SK-N-SH (cell line): ENCODE measurements around the gene ZHX3. TPM values are rescaled to one million over a fixed set of nuclear protein-coding genes. Genes with fewer than 3 reads are reported as not detected.

ENCODE experiments used
- CTCF ChIA-PET: fragments of 300-600, 350-600 bp; formaldehyde crosslinking; extraction: SDS; loops from one replicate; lab custom pipeline; 2021; lab: Yijun Ruan, JAX
- POLR2A ChIA-PET: fragments of 350-600 bp; sonication (Branson Sonifier 250); formaldehyde crosslinking; extraction: SDS; loops from one replicate; lab custom pipeline; 2020; ENCODE audit warnings: antibody characterized with exemption, inconsistent platforms; lab: Yijun Ruan, JAX
- DNase-seq: peaks from one replicate; pipeline ENCODE4 v3.0.0; 2012
- H2AFZ ChIP-seq: fragments of 200-600 bp; sonication (generic); 2 replicates; pipeline ENCODE4 v1.8.1; 2016; ENCODE audit warnings: antibody characterized with exemption, mild to moderate bottlenecking, low read depth
- H3F3A ChIP-seq: fragments of 200-600 bp; sonication (generic); replicated peaks from 2 replicates; pipeline ENCODE3; 2016; ENCODE audit warnings: antibody characterized with exemption, mild to moderate bottlenecking; ENCODE audit not compliant: insufficient read depth
- H3K27ac ChIP-seq, 2 experiments: fragments of 200-500 bp in 1 of 2; fragments of 200-600 bp in 1 of 2; sonication (Bioruptor generic) in 1 of 2; sonication (generic), shearing (Covaris generic) in 1 of 2; 2 replicates each; pipeline versions ENCODE4 v1.5.1 to v1.6.1; 2014 to 2016; ENCODE audit warnings: low read depth in 2 of 2, inconsistent platforms in 1 of 2, low read length in 1 of 2, mild to moderate bottlenecking in 1 of 2, mixed read lengths in 1 of 2
- H3K27me3 ChIP-seq: fragments of 200-600 bp; sonication (generic), shearing (Covaris generic); 2 replicates; pipeline ENCODE4 v1.6.1; 2016; ENCODE audit warnings: mixed run types; ENCODE audit not compliant: insufficient read depth
- H3K36me3 ChIP-seq, 2 experiments: fragments of 200-500 bp in 1 of 2; fragments of 200-600 bp in 1 of 2; sonication (Bioruptor generic) in 1 of 2; sonication (generic) in 1 of 2; replicated peaks in 1 of 2; 2 replicates each; pipeline versions ENCODE3 to v1.5.1; 2014 to 2016; ENCODE audit warnings: low read length in 1 of 2, mild to moderate bottlenecking in 1 of 2; ENCODE audit not compliant: insufficient read depth in 2 of 2, control insufficient read depth in 1 of 2
- H3K4me1 ChIP-seq, 2 experiments: fragments of 200-500 bp in 1 of 2; fragments of 200-600 bp in 1 of 2; sonication (Bioruptor generic) in 1 of 2; sonication (generic), shearing (Covaris generic) in 1 of 2; 2 replicates each; pipeline versions ENCODE4 v1.5.1 to v1.6.1; 2014 to 2016; ENCODE audit warnings: low read depth in 1 of 2, low read length in 1 of 2, mixed run types in 1 of 2; ENCODE audit not compliant: insufficient read depth in 2 of 2, control insufficient read depth in 1 of 2
- H3K4me2 ChIP-seq: fragments of 200-600 bp; sonication (generic), shearing (Covaris generic); 2 replicates; pipeline ENCODE4 v1.6.1; 2017; ENCODE audit warnings: mixed run types
- H3K4me3 ChIP-seq, 2 experiments: fragments of 200-500 bp in 1 of 2; fragments of 200-600 bp in 1 of 2; sonication (Bioruptor generic) in 1 of 2; sonication (generic), shearing (Covaris generic) in 1 of 2; 2 replicates each; pipeline versions ENCODE4 v1.5.1 to v1.8.1; 2014 to 2016; ENCODE audit warnings: low read depth in 2 of 2, inconsistent platforms in 1 of 2, low read length in 1 of 2, mild to moderate bottlenecking in 1 of 2, mixed read lengths in 1 of 2, moderate library complexity in 1 of 2
- H3K79me2 ChIP-seq: fragments of 200-600 bp; sonication (generic); 2 replicates; pipeline ENCODE4 v1.8.1; 2017; ENCODE audit warnings: mild to moderate bottlenecking; ENCODE audit not compliant: insufficient read depth
- H3K9ac ChIP-seq: fragments of 200-600 bp; sonication (generic); 2 replicates; pipeline ENCODE4 v1.6.1; 2017; ENCODE audit warnings: mixed run types
- H3K9me2 ChIP-seq: fragments of 200-600 bp; sonication (generic); 2 replicates; pipeline ENCODE4 v1.6.1; 2017; ENCODE audit warnings: mixed run types
- H3K9me3 ChIP-seq: fragments of 200-600 bp; sonication (generic); 2 replicates; pipeline ENCODE4 v1.6.1; 2017; ENCODE audit warnings: mixed run types, mild to moderate bottlenecking, moderate library complexity
- H4K20me1 ChIP-seq: fragments of 200-600 bp; sonication (generic); 2 replicates; pipeline ENCODE4 v1.6.1; 2017; ENCODE audit warnings: mild to moderate bottlenecking, mixed run types; ENCODE audit not compliant: insufficient read depth
- ELF1 ChIP-seq: IDR thresholded peaks from 2 replicates; pipeline ENCODE4 v1.4.0; 2012
- EP300 ChIP-seq, 2 experiments: IDR thresholded peaks; 2 replicates each; pipeline versions ENCODE4 v1.4.0 to v1.6.1; 2012; ENCODE audit warnings: borderline replicate concordance in 1 of 2, low read depth in 1 of 2, low read length in 1 of 2
- FOXJ3 ChIP-seq: sonication (generic); formaldehyde crosslinking; IDR thresholded peaks from 2 replicates; pipeline ENCODE4 v1.5.1; 2020; ENCODE audit warnings: mild to moderate bottlenecking, missing genetic modification reagents
- FOXM1 ChIP-seq: IDR thresholded peaks from 2 replicates; pipeline ENCODE4 v1.4.0; 2012; ENCODE audit warnings: low read depth, mild to moderate bottlenecking
- GABPA ChIP-seq: IDR thresholded peaks from 2 replicates; pipeline ENCODE4 v1.4.0; 2012; ENCODE audit warnings: low read depth, mild to moderate bottlenecking
- GATA2 ChIP-seq: sonication (generic); formaldehyde crosslinking; IDR thresholded peaks from 2 replicates; pipeline ENCODE4 v1.5.0; 2020; ENCODE audit warnings: mild to moderate bottlenecking, missing genetic modification reagents
- JUND ChIP-seq: IDR thresholded peaks from 2 replicates; pipeline ENCODE4 v1.4.0; 2012
- MXI1 ChIP-seq: IDR thresholded peaks from 2 replicates; pipeline ENCODE4 v1.6.1; 2012; ENCODE audit warnings: mild to moderate bottlenecking, low read depth, low read length, improper control_type of control experiment
- RCOR1 ChIP-seq: fragments of 150-350 bp; IDR thresholded peaks from 2 replicates; pipeline ENCODE4 v1.6.1; 2017; ENCODE audit warnings: antibody characterized with exemption, low read length
- RXRA ChIP-seq: IDR thresholded peaks from 2 replicates; pipeline ENCODE4 v1.4.0; 2012; ENCODE audit warnings: low read depth, mild to moderate bottlenecking, borderline replicate concordance
- SMC3 ChIP-seq: IDR thresholded peaks from 2 replicates; pipeline ENCODE4 v1.6.1; 2012; ENCODE audit warnings: low read depth, low read length, improper control_type of control experiment
- TAF1 ChIP-seq: IDR thresholded peaks from 2 replicates; pipeline ENCODE4 v1.6.1; 2012; ENCODE audit warnings: low read depth, mild to moderate bottlenecking, low read length, moderate library complexity, borderline replicate concordance
- WGBS: methylation state at CpG from one replicate; pipeline ENCODE4 v1.1.6; 2017; ENCODE audit warnings: low lambda C conversion rate; 5-methylcytosine and 5-hydroxymethylcytosine counted together
- polyA plus RNA-seq, 3 experiments: library from polyadenylated mRNA; depleted of rRNA; stranded (reverse); fragments of >200 nt; gene quantifications; 2 replicates each; pipeline ENCODE4 v1.2.3, GENCODE V29; 2012
- TF ChIP-seq, protein P1 (sequence below): fragments of 150-350 bp; IDR thresholded peaks from 2 replicates; pipeline ENCODE4 v1.6.1; 2016; ENCODE audit warnings: mild to moderate bottlenecking, low read depth, low read length
- TF ChIP-seq, protein P2 (sequence below): IDR thresholded peaks from 2 replicates; pipeline ENCODE4 v1.4.0; 2012; ENCODE audit warnings: low read depth, borderline replicate concordance
- TF ChIP-seq, protein P3 (sequence below): fragments of 200-600 bp; sonication (generic); IDR thresholded peaks from 2 replicates; pipeline ENCODE4 v1.6.1; 2017; ENCODE audit warnings: antibody characterized with exemption, mild to moderate bottlenecking, moderate library complexity
- TF ChIP-seq, protein P4 (sequence below): IDR thresholded peaks from 2 replicates; pipeline ENCODE4 v1.4.0; 2012; ENCODE audit warnings: low read depth
- TF ChIP-seq, protein P5 (sequence below): IDR thresholded peaks from 2 replicates; pipeline ENCODE4; 2012

ZHX3 gene
- polyA plus RNA-seq, 1 of the 3 experiments (the other 2 are of a cell fraction) = 6.0 TPM

DNA sequence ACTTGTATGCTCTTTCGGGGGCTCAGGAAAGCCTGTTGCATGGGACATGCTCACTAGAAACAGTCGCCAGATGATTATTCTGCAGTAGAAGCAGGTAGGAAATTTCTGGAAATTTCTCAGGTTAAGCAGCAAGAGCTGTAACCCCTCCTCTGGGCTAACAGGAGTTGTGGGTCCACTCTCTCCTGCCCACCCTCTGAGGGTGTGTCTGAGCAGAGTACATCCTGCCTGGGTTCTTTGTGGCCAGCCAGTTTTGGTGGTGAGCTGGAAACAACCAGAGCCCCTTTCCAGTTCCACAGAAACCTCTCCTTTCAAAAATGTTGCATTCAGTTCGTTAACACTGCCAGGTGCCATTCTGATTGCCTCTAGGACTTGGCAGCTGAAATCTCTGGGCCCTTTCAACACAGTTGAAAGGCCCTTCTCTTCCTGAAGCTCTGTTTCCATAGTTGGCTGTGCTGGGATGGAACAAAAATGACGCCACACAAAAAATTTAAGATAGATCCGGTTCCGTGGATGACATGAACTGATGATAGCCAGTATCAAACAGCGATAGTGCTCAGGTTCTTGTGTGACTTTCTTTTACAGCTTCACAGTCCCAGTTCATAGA lies 141.7 kb downstream of the ZHX3 start:
- POLR2A ChIA-PET = no interaction called here
- H3K9ac ChIP-seq = no peak overlapping the region
- peaks cover 8 to 21% of the 10 kb centered on the region in 2 experiments for H3K4me1 ChIP-seq
- H3K4me3 ChIP-seq = no peak overlapping the region
- no peaks in the 10 kb centered on the region for H3K9me2 ChIP-seq
- H2AFZ ChIP-seq = no peak overlapping the region
- H3K36me3 ChIP-seq = peaks cover 28 to 62% of the 10 kb centered on the region in 2 experiments
- no peak for TF ChIP-seq RXRA
- TF ChIP-seq FOXJ3 (CRISPR knock-in tag) = no peak
- no peak for TF ChIP-seq EP300 (IDR thresholded peaks at IDR 0.05; ENCODE audit: borderline replicate concordance in 1 of 2, low read depth in 1 of 2, low read length in 1 of 2)
- no peak for TF ChIP-seq FOXM1
- TF ChIP-seq, protein P1, sequence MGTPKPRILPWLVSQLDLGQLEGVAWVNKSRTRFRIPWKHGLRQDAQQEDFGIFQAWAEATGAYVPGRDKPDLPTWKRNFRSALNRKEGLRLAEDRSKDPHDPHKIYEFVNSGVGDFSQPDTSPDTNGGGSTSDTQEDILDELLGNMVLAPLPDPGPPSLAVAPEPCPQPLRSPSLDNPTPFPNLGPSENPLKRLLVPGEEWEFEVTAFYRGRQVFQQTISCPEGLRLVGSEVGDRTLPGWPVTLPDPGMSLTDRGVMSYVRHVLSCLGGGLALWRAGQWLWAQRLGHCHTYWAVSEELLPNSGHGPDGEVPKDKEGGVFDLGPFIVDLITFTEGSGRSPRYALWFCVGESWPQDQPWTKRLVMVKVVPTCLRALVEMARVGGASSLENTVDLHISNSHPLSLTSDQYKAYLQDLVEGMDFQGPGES = no peak
- no peak for TF ChIP-seq TAF1
- no peak for TF ChIP-seq ELF1
- TF ChIP-seq, protein P2, sequence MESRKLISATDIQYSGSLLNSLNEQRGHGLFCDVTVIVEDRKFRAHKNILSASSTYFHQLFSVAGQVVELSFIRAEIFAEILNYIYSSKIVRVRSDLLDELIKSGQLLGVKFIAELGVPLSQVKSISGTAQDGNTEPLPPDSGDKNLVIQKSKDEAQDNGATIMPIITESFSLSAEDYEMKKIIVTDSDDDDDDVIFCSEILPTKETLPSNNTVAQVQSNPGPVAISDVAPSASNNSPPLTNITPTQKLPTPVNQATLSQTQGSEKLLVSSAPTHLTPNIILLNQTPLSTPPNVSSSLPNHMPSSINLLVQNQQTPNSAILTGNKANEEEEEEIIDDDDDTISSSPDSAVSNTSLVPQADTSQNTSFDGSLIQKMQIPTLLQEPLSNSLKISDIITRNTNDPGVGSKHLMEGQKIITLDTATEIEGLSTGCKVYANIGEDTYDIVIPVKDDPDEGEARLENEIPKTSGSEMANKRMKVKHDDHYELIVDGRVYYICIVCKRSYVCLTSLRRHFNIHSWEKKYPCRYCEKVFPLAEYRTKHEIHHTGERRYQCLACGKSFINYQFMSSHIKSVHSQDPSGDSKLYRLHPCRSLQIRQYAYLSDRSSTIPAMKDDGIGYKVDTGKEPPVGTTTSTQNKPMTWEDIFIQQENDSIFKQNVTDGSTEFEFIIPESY = no peak
- TF ChIP-seq, protein P3, sequence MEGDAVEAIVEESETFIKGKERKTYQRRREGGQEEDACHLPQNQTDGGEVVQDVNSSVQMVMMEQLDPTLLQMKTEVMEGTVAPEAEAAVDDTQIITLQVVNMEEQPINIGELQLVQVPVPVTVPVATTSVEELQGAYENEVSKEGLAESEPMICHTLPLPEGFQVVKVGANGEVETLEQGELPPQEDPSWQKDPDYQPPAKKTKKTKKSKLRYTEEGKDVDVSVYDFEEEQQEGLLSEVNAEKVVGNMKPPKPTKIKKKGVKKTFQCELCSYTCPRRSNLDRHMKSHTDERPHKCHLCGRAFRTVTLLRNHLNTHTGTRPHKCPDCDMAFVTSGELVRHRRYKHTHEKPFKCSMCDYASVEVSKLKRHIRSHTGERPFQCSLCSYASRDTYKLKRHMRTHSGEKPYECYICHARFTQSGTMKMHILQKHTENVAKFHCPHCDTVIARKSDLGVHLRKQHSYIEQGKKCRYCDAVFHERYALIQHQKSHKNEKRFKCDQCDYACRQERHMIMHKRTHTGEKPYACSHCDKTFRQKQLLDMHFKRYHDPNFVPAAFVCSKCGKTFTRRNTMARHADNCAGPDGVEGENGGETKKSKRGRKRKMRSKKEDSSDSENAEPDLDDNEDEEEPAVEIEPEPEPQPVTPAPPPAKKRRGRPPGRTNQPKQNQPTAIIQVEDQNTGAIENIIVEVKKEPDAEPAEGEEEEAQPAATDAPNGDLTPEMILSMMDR = no peak
- TF ChIP-seq MXI1 = no peak
- no peak for TF ChIP-seq JUND
- TF ChIP-seq RCOR1 = no peak
- no peak for TF ChIP-seq SMC3
- TF ChIP-seq, protein P4, sequence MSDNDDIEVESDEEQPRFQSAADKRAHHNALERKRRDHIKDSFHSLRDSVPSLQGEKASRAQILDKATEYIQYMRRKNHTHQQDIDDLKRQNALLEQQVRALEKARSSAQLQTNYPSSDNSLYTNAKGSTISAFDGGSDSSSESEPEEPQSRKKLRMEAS = no peak
- TF ChIP-seq GABPA = no peak
- no peak for TF ChIP-seq GATA2 (CRISPR knock-in tag)
- TF ChIP-seq, protein P5, sequence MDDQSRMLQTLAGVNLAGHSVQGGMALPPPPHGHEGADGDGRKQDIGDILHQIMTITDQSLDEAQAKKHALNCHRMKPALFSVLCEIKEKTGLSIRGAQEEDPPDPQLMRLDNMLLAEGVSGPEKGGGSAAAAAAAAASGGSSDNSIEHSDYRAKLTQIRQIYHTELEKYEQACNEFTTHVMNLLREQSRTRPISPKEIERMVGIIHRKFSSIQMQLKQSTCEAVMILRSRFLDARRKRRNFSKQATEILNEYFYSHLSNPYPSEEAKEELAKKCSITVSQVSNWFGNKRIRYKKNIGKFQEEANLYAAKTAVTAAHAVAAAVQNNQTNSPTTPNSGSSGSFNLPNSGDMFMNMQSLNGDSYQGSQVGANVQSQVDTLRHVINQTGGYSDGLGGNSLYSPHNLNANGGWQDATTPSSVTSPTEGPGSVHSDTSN = no peak
- H3K79me2 ChIP-seq = 0 out of 2 replicates have a peak, but pooled peaks cover 12% of the 10 kb centered on the region
- peaks cover 5% of the 10 kb centered on the region; the same call in 1 of the 2 replicates for H4K20me1 ChIP-seq
- no peaks in the 10 kb centered on the region for H3K27me3 ChIP-seq
- 97% methylated on average over 6 of the region's 7 CpGs for WGBS
- DNase-seq = no peak
- CTCF ChIA-PET = interaction anchor here (0.9 to 2.7 kb wide), 3 partner anchors 57 to 208 kb away, joined by 3 to 16 read pairs (median 4); partner anchors contain the start of gene LPIN3
- no peaks in the 10 kb centered on the region for H3K9me3 ChIP-seq
- H3K27ac ChIP-seq = 0 out of 4 replicates have a peak overlapping the region, but pooled peaks of 1 of the 2 experiments have one; percentile 1
- no peak overlapping the region for H3K4me2 ChIP-seq
- H3F3A ChIP-seq = peaks cover 11% of the 10 kb centered on the region
